Fibroblast of mammary gland (primary cell): ENCODE measurements around the gene CNP.
"Not testable (repeated sequence)": the region's sequence is repeated elsewhere in the genome, so short reads cannot be mapped to it uniquely, and the experiment has no call there.

Source experiments
- DNase-seq: peaks from one replicate; pipeline ENCODE4 v3.0.0-alpha.2; 2010; ENCODE audit warnings: low read depth
- H3K4me3 ChIP-seq: 2 replicates; pipeline ENCODE4 v1.5.1; 2011; ENCODE audit warnings: low read depth, mild to moderate bottlenecking, low read length, moderate library complexity; ENCODE audit not compliant: control insufficient read depth
- CTCF ChIP-seq: conservative IDR thresholded peaks from 2 replicates; pipeline ENCODE4 v1.5.1; 2011; ENCODE audit warnings: low read depth, low read length, inconsistent platforms; ENCODE audit not compliant: control insufficient read depth, insufficient read depth

CNP gene

GRCh38 chr17:41919840-41920579 is 46.6 kb upstream of the CNP start:
- no peak for TF ChIP-seq CTCF
- peak; percentile 72 for DNase-seq
- no peak overlapping the region for H3K4me3 ChIP-seq

- no peak overlapping the region for H3K4me3 ChIP-seq
- no peak for TF ChIP-seq CTCF
- no peak for DNase-seq
These were observed 46.0 kb upstream of the CNP start for GRCh38 chr17:41920580-41920955.

GRCh38 chr17:41925991-41926590 is 40.5 kb upstream of the CNP start:
- no peak overlapping the region for H3K4me3 ChIP-seq
- TF ChIP-seq CTCF = no peak
- DNase-seq = no peak

GRCh38 chr17:41928693-41929251 is 37.8 kb upstream of the CNP start:
- no peak for DNase-seq
- no peak overlapping the region for H3K4me3 ChIP-seq
- no peak for TF ChIP-seq CTCF

GRCh38 chr17:41930009-41930832 is 36.4 kb upstream of the CNP start, which contains the start of gene ODAD4:
TSS of gene ODAD4 (plus strand) at chr17:41930617. CDS start at chr17:41930724, 107 bp downstream.
- peak; percentile 52 for TF ChIP-seq CTCF
- H3K4me3 ChIP-seq = peak within 1 kb of the TSS; percentile 72

GRCh38 chr17:41930833-41931156 is 35.8 kb upstream of the CNP start:
- DNase-seq = not testable (repeated sequence)
- H3K4me3 ChIP-seq = peak overlapping the region; percentile 72

More at GRCh38 chr17:41930009-41930832, 36.4 kb upstream of the CNP start, which contains the start of gene ODAD4:
- peak; percentile 98 for DNase-seq

- DNase-seq = not testable (repeated sequence)
These were observed 34.9 kb upstream of the CNP start for GRCh38 chr17:41931715-41932114.

More at GRCh38 chr17:41931715-41932114, 34.9 kb upstream of the CNP start:
- H3K4me3 ChIP-seq = not testable (repeated sequence)
